Endothelial cell of umbilical vein (primary cell): ENCODE data around the gene SLC49A4. TPM values are rescaled to one million over a fixed set of nuclear protein-coding genes. Genes with fewer than 3 reads are reported as not detected.

Source experiments
- BruUV-seq: library from RNA; stranded (reverse); fragments of 400-500 nt; replicated peaks from 2 replicates; lab custom pipeline; 2021; lab: Mats Ljungman, UMichigan
- CTCF ChIA-PET: fragments of 300-600, 350-600 bp; sonication (Branson Sonifier 250); formaldehyde crosslinking; loops from one replicate; lab custom pipeline; 2021; ENCODE audit warnings: antibody characterized with exemption, inconsistent platforms; lab: Charles Lee
- POLR2A ChIA-PET: fragments of 300-600, 350-600 bp; sonication (Branson Sonifier 250); formaldehyde crosslinking; loops from one replicate; lab custom pipeline; 2021; ENCODE audit warnings: antibody characterized with exemption, inconsistent platforms; lab: Charles Lee
- DNase-seq: peaks from one replicate; pipeline ENCODE4 v3.0.0-alpha.2; 2011; ENCODE audit warnings: low read depth, low spot score
- FAIRE-seq: peaks from 2 replicates; lab custom pipeline; 2011; peaks lifted over from hg19 to GRCh38; lab: Jason Lieb, UNC
- H2AFZ ChIP-seq: 2 replicates; pipeline ENCODE4 v1.6.0; 2012; ENCODE audit warnings: low read depth, low read length, control low read depth, inconsistent platforms
- H3K27ac ChIP-seq: 2 replicates; pipeline ENCODE4 v1.5.1; 2011; ENCODE audit warnings: low read depth, mild to moderate bottlenecking, control low read depth, low read length, moderate library complexity; ENCODE audit not compliant: insufficient read depth
- H3K27me3 ChIP-seq, 2 experiments: 2 replicates each; pipeline versions ENCODE4 v1.6.0 to v1.6.1; 2011; ENCODE audit warnings: low read length in 2 of 2, mixed read lengths in 1 of 2; ENCODE audit not compliant: control insufficient read depth in 2 of 2, insufficient read depth in 2 of 2
- H3K36me3 ChIP-seq, 2 experiments: 2 replicates in 1 of 2; 3 replicates in 1 of 2; pipeline ENCODE4 v1.5.1; 2011; ENCODE audit warnings: low read length in 2 of 2, mild to moderate bottlenecking in 1 of 2, moderate library complexity in 1 of 2; ENCODE audit not compliant: control insufficient read depth in 2 of 2, insufficient read depth in 2 of 2; ENCODE audit errors: extremely low read depth in 1 of 2
- H3K4me1 ChIP-seq: 3 replicates; pipeline ENCODE4 v1.5.1; 2011; ENCODE audit warnings: mild to moderate bottlenecking, low read length; ENCODE audit not compliant: control insufficient read depth, insufficient read depth; ENCODE audit errors: extremely low read depth
- H3K4me2 ChIP-seq: 2 replicates; pipeline ENCODE4 v1.6.1; 2011; ENCODE audit warnings: low read length, control low read depth, mixed read lengths; ENCODE audit not compliant: insufficient read depth
- H3K4me3 ChIP-seq, 3 experiments: fragments of 200-600 bp in 1 of 3; sonication (generic), shearing (Covaris generic) in 1 of 3; replicated peaks in 1 of 3; 2 replicates each; pipeline ENCODE4 v1.5.1; 2011 to 2016; ENCODE audit warnings: control low read depth in 3 of 3, low read length in 3 of 3, mild to moderate bottlenecking in 2 of 3, inconsistent platforms in 1 of 3, low read depth in 1 of 3, moderate library complexity in 1 of 3; ENCODE audit not compliant: insufficient read depth in 1 of 3
- H3K79me2 ChIP-seq: 2 replicates; pipeline ENCODE4 v1.6.0; 2012; ENCODE audit warnings: low read length, inconsistent platforms; ENCODE audit not compliant: control insufficient read depth, insufficient read depth
- H3K9ac ChIP-seq: replicated peaks from 2 replicates; pipeline ENCODE3; 2011; ENCODE audit warnings: low read length, control low read depth; ENCODE audit not compliant: insufficient read depth; ENCODE audit errors: extremely low read depth
- H3K9me1 ChIP-seq: replicated peaks from 3 replicates; pipeline ENCODE4 v1.6.0; 2011; ENCODE audit warnings: mild to moderate bottlenecking, low read length; ENCODE audit not compliant: control insufficient read depth, insufficient read depth; ENCODE audit errors: extremely low read depth
- H3K9me3 ChIP-seq: replicated peaks from 2 replicates; pipeline ENCODE4 v1.5.1; 2012; ENCODE audit warnings: low read length, inconsistent platforms; ENCODE audit not compliant: control insufficient read depth, insufficient read depth
- H4K20me1 ChIP-seq: replicated peaks from 2 replicates; pipeline ENCODE3; 2011; ENCODE audit warnings: mild to moderate bottlenecking, low read length; ENCODE audit not compliant: control insufficient read depth, insufficient read depth; ENCODE audit errors: extremely low read depth
- EZH2 ChIP-seq: IDR thresholded peaks from 2 replicates; pipeline ENCODE4 v1.6.1; 2012; ENCODE audit warnings: borderline replicate concordance, low read depth, mild to moderate bottlenecking, moderate library complexity, low read length, inconsistent platforms; ENCODE audit not compliant: severe bottlenecking
- FOS ChIP-seq: IDR thresholded peaks from 2 replicates; pipeline ENCODE4 v1.6.1; 2011; ENCODE audit warnings: mild to moderate bottlenecking, low read length, moderate library complexity, borderline replicate concordance; ENCODE audit not compliant: insufficient read depth
- POLR2AphosphoS5 ChIP-seq: IDR thresholded peaks from 2 replicates; pipeline ENCODE4 v1.6.1; 2012; ENCODE audit warnings: low read depth, mild to moderate bottlenecking, control low read depth, low read length, moderate library complexity; ENCODE audit not compliant: insufficient read depth
- dilution Hi-C: fragments of 300-500 bp; cut with MboI; formaldehyde crosslinking; loops from one replicate; pipeline ENCODE4 v1.15.0; 2019; ENCODE audit warnings: low sequenced_read_pairs; ENCODE audit not compliant: extremely low pct_ligation_motif_present
- intact Hi-C: fragments of 100-400 bp; cut with micrococcal nuclease; formaldehyde crosslinking; loops from one replicate; pipeline ENCODE4 v1.10.0; 2022
- polyA plus RNA-seq, 4 experiments: library from polyadenylated mRNA; depleted of rRNA in 3 of 4; stranded (reverse) in 3 of 4; unstranded in 1 of 4; fragments of >200 nt; gene quantifications; 2 replicates each; pipeline versions ENCODE4 v1.2.1 to v1.2.3, GENCODE V29; 2011 to 2012; ENCODE audit warnings: missing spikeins in 1 of 4
- total RNA-seq: library from RNA; stranded (reverse); gene quantifications from 2 replicates; pipeline ENCODE4 v1.2.3, GENCODE V29; 2021
- TF ChIP-seq, protein P1 (sequence below), 2 donors: IDR thresholded peaks; 1 replicate in 1 of 2; 2 replicates in 1 of 2; pipeline ENCODE4 v1.5.1; 2011; ENCODE audit warnings: low read length in 2 of 2, mild to moderate bottlenecking in 2 of 2, moderate library complexity in 2 of 2, control low read depth in 1 of 2, inconsistent platforms in 1 of 2, low read depth in 1 of 2; ENCODE audit not compliant: insufficient read depth in 1 of 2; ENCODE audit errors: extremely low read depth in 1 of 2
- TF ChIP-seq, protein P2 (sequence below): IDR thresholded peaks from 2 replicates; pipeline ENCODE4 v1.6.1; 2011; ENCODE audit not compliant: insufficient read depth, insufficient read length

The SLC49A4 gene
- total and polyA plus RNA-seq, 2 donors (not counting 3 experiments of a cell fraction or from before 2014, with no cell fraction given), result 10.9 to 11.6 TPM

DNA sequence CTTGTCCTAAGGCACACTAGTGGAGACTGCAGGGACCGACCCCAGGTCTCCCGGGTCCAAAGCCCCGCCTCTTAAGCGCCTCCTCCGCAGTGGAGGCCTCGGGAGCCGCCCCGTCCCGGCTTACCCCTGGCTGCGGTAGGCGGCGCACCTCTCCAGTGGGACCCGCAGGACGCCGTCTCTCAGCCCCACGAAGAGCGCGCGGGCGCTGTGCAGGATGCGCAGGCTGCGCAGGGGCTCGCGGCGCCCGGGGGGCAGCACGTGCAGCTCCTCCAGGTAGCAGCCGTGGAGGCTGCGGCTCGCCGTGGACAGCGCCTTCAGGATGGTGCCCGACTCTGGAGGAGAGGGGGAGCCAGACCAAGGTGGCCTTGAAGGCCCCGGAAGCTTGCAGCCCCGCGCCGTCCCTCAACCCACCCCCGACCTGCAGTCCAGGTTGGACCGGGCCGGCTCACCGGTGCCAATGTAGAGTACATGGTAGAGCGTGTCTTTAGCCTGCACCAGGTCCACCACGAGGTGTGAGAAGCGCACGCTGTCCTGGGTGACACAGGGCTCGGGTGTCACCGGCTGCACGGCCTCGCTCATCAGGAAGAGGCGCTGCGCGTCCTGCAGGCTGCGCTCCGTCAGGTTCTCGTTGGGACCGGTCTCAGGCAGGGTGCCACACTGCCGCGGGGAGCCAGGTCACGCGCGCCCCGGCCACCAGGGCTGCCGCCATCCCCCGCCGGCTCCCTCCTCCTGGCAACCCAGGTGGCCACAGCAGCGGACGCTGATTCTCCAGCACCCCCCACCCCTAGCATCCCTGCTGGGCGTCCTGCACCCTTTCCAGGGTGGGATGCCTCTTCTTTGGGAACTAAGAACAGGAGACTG is 127.2 kb downstream of the SLC49A4 start:
- no TSS peak for BruUV-seq
- H3K4me1 ChIP-seq, result no peaks in the 10 kb centered on the region
- H3K4me3 ChIP-seq, result no peak overlapping the region
- ChIA-PET POLR2A (no interaction called here), CTCF (interaction anchor here (1.0 kb wide), 1 partner anchor 19 kb away, joined by 3 read pairs; no protein-coding TSS in a partner anchor)
- H3K27ac ChIP-seq, result no peak overlapping the region
- H3K27me3 ChIP-seq, result peaks cover 27 to 29% of the 10 kb centered on the region in 2 experiments
- dilution Hi-C loops, result no loop called here
- H3K36me3 ChIP-seq, result no peaks in the 10 kb centered on the region
- no peaks in the 10 kb centered on the region for H3K9me1 ChIP-seq
- no peaks in the 10 kb centered on the region for H4K20me1 ChIP-seq
- H2AFZ ChIP-seq, result no peak overlapping the region
- H3K9me3 ChIP-seq, result no peaks in the 10 kb centered on the region
- FAIRE-seq (no peak), DNase-seq (no peak)
- intact Hi-C loops, result no loop called here
- H3K79me2 ChIP-seq, result no peaks in the 10 kb centered on the region
- H3K4me2 ChIP-seq, result no peak overlapping the region
- no peak for TF ChIP-seq POLR2AphosphoS5
- no peak for TF ChIP-seq FOS
- TF ChIP-seq, protein P1, sequence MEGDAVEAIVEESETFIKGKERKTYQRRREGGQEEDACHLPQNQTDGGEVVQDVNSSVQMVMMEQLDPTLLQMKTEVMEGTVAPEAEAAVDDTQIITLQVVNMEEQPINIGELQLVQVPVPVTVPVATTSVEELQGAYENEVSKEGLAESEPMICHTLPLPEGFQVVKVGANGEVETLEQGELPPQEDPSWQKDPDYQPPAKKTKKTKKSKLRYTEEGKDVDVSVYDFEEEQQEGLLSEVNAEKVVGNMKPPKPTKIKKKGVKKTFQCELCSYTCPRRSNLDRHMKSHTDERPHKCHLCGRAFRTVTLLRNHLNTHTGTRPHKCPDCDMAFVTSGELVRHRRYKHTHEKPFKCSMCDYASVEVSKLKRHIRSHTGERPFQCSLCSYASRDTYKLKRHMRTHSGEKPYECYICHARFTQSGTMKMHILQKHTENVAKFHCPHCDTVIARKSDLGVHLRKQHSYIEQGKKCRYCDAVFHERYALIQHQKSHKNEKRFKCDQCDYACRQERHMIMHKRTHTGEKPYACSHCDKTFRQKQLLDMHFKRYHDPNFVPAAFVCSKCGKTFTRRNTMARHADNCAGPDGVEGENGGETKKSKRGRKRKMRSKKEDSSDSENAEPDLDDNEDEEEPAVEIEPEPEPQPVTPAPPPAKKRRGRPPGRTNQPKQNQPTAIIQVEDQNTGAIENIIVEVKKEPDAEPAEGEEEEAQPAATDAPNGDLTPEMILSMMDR (IDR thresholded peaks at IDR 0.05; ENCODE audit: extremely low read depth in 1 of 2, insufficient read depth in 1 of 2, low read depth in 1 of 2, low read length in 2 of 2), result peak; percentile 4 to 23
- TF ChIP-seq, protein P2, sequence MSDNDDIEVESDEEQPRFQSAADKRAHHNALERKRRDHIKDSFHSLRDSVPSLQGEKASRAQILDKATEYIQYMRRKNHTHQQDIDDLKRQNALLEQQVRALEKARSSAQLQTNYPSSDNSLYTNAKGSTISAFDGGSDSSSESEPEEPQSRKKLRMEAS, result no peak
- TF ChIP-seq EZH2, result peak; percentile 58
- H3K9ac ChIP-seq, result no peak overlapping the region
